ENCODE data around the gene FSHB. TPM values are rescaled to one million over a fixed set of nuclear protein-coding genes. Genes with fewer than 3 reads are reported as not detected.

Gene FSHB
- total and polyA plus RNA-seq, 2 of the 8 experiments (the other 6 are each of a cell fraction or from before 2014, with no cell fraction given) = not detected

DNA sequence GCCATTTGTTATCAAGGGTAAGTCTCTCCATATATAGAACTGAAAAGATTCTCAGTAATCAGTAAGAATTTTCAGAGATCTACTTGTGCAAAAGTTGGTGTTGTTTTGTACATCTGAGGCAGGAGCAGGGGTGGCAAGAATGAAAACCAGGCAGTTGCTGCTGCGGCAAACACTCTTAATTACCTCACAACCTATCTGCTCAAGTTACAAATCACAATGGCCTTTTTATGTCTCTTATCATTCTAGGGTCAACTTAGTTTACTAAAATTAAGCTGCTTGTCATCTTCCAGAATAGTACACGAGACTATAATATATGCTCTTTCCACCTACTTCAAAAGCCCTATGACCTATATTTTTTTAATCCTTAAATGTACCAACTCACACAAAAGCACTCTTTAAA, 14.3 kb upstream of the FSHB start:
- Histone ChIP-seq H3K18ac (ENCODE audit: extremely low read depth, low read length) (no peak overlapping the region), H3K27me3 (replicated peaks in 1 of 4; ENCODE audit: control insufficient read depth in 3 of 4, extremely low read depth in 1 of 4, insufficient read depth in 3 of 4, low read length in 3 of 4) (no peaks in the 10 kb centered on the region; a peak in 1 of 7 replicates), H3K4me2 (ENCODE audit: insufficient read depth in 1 of 2, low read depth in 2 of 2, low read length in 2 of 2) (no peak overlapping the region), H2AK5ac (ENCODE audit: low read depth, low read length) (no peak overlapping the region), H3K9ac (replicated peaks in 1 of 4; ENCODE audit: extremely low read depth in 1 of 4, low read depth in 3 of 4, low read length in 3 of 4) (no peak overlapping the region), H3K23me2 (ENCODE audit: low read depth, low read length) (no peaks in the 10 kb centered on the region), H3K36me3 (ENCODE audit: control insufficient read depth in 2 of 4, insufficient read depth in 4 of 4, low read length in 3 of 4) (no peaks in the 10 kb centered on the region), H2BK12ac (ENCODE audit: low read depth, low read length) (no peak overlapping the region), H3K79me2 (ENCODE audit: control insufficient read depth in 1 of 2, insufficient read depth in 2 of 2, low read length in 2 of 2) (no peaks in the 10 kb centered on the region), H4K8ac (ENCODE audit: extremely low read depth, insufficient read depth, low read length) (no peak overlapping the region), H3K79me1 (ENCODE audit: low read depth, low read length) (no peaks in the 10 kb centered on the region), H3K27ac (ENCODE audit: low read depth, low read length) (no peak overlapping the region), H2AFZ (ENCODE audit: low read length) (no peak overlapping the region), H3K4me3 (ENCODE audit: extremely low read depth in 1 of 4, insufficient read depth in 2 of 4, low read depth in 3 of 4, low read length in 4 of 4) (no peak overlapping the region), H2BK120ac (replicated peaks; ENCODE audit: low read depth, low read length) (no peak overlapping the region), H4K91ac (replicated peaks; ENCODE audit: insufficient read length, low read length) (no peak overlapping the region), H3K4me1 (replicated peaks in 1 of 4; ENCODE audit: control insufficient read depth in 3 of 4, insufficient read depth in 4 of 4, low read length in 3 of 4) (no peaks in the 10 kb centered on the region), H3K4ac (replicated peaks; ENCODE audit: insufficient read length, low read depth, low read length) (no peak overlapping the region), H3K14ac (ENCODE audit: insufficient read length) (no peak overlapping the region), H3K23ac (ENCODE audit: insufficient read length) (no peak overlapping the region), H2BK5ac (ENCODE audit: low read depth, low read length) (no peak overlapping the region), H4K20me1 (replicated peaks in 1 of 2; ENCODE audit: control insufficient read depth in 1 of 2, insufficient read depth in 2 of 2, low read length in 2 of 2) (no peaks in the 10 kb centered on the region), H2BK20ac (ENCODE audit: low read length) (no peak overlapping the region), H2BK15ac (ENCODE audit: low read length) (no peak overlapping the region), H3K56ac (replicated peaks; ENCODE audit: insufficient read length, low read depth, low read length) (no peak overlapping the region), H3K9me3 (ENCODE audit: insufficient read depth in 2 of 2, low read depth in 1 of 2, low read length in 1 of 2) (no peaks in the 10 kb centered on the region), H4K5ac (ENCODE audit: insufficient read length, low read depth, low read length) (no peak overlapping the region)
- DNase-seq (ENCODE audit: low read depth in 1 of 2, low spot score in 2 of 2) (no peak), FAIRE-seq (no peak)
- ChIA-PET POLR2A (ENCODE audit: partially characterized antibody) (no interaction called here), CTCF (ENCODE audit: partially characterized antibody) (interaction anchor here (0.8 kb wide), 1 partner anchor 20 kb away, joined by 3 read pairs; no protein-coding TSS in a partner anchor)
- TF ChIP-seq RNF2 (IDR thresholded peaks at IDR 0.05; ENCODE audit: borderline replicate concordance, low read depth, low read length, missing control alignments, poor library complexity, severe bottlenecking) (no peak), FOSL1 (IDR thresholded peaks at IDR 0.05; ENCODE audit: insufficient read depth, low read depth, low read length) (no peak), TAF7 (optimal IDR thresholded peaks at IDR 0.05; ENCODE audit: borderline replicate concordance, low read depth, low read length) (no peak)
- WGBS, 2 experiments (ENCODE audit: extremely low coverage in 1 of 2, insufficient coverage in 1 of 2, insufficient read length in 1 of 2, insufficient replicate concordance in 2 of 2, low coverage in 1 of 2, low lambda C conversion rate in 2 of 2, missing lambda C conversion rate in 1 of 2) = 90% methylated on average over 2 of the region's 2 CpGs; no CpG with 5 or more reads in 1 of the 2 experiments

Data from H1 (cell line).